ENCODE data around the gene UBN2.
"Not testable (repeated sequence)": the region's sequence is repeated elsewhere in the genome, so short reads cannot be mapped to it uniquely, and the experiment has no call there.

Gene UBN2

DNA sequence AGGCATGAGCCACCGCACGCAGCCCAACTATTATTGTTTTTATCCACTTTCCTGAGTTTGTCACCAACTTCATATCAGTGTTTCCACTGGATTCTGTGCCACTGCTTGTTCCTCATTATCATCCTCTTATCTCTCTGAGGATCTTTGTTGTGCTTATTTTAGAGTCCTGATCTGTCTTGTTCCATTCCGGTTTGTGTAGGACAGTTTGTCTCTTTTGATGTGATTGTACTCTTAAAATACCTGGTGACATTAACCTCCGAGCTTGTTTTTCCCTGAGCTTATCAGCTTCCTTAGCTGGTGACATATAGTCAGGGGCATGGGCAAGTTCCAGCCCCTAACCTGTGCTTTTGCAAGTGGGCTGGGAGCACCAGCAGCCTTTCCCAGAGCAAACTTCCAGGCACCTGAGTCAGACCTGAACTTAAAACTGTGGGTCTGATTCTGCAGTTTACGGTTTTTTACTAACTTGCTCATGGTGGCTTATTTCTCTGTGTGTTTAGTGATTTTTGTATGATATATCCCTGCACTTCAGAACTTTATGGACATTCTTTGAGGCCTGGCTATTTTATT is 87.0 kb downstream of the UBN2 start:
- no peak overlapping the region for H3K4me3 ChIP-seq (ENCODE audit: low read length)
- TF ChIP-seq ZNF274 (IDR thresholded peaks at IDR 0.05; ENCODE audit: low read depth, low read length) = no peak

DNA sequence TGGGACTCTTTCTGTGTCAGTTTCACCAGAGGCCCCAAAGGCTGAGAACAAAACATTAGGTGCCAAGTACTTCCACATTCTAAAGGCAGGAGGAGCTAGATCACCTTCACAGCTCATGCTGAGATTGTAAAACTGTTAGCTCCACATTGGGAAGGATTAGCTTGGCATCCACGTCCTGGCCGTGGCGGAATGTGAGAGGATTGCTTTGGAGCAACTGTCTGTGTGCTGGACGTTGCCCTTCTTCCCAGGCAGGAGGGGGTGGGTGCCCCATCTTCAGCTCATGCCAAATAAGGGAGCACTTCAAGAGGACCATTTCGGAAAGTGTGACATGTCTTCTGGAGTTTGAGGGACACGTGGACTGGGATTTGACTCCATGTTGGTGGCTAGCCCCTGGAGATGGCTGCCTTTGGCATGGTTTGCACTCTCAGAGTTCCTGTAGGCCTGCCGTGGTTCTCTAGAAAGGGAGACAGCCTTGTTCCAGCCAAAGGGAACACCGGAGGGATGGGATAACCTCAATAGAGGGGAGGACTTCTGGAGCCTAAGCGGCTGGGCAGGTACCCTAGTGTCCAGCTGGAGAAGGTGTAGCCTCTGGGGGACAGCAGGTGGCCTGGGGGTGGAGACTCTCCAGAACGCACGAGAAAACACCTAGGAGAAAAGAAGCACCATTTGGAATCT is 90.2 kb downstream of the UBN2 start:
- no peak overlapping the region for H3K4me3 ChIP-seq (ENCODE audit: low read length)
- TF ChIP-seq ZNF274 (IDR thresholded peaks at IDR 0.05; ENCODE audit: low read depth, low read length) = no peak

DNA sequence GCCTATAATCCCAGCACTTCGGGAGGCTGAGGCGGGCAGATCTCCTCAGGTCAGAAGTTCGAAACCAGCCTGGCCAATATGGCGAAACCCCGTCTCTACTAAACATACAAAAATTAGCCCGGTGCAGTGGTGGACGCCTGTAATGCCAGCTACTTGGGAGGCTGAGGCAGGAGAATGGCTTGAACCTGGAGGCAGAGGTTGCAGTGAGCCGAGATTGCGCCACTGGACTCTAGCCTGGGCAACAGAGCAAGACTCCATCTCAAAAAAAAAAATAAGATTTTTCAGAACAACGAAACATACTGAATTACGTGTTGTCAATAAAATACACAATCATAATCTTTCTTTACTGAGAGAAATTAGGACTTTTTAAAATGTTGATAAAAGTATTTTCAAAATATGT is 93.7 kb downstream of the UBN2 start:
- H3K4me3 ChIP-seq (ENCODE audit: low read length) = not testable (repeated sequence)

DNA sequence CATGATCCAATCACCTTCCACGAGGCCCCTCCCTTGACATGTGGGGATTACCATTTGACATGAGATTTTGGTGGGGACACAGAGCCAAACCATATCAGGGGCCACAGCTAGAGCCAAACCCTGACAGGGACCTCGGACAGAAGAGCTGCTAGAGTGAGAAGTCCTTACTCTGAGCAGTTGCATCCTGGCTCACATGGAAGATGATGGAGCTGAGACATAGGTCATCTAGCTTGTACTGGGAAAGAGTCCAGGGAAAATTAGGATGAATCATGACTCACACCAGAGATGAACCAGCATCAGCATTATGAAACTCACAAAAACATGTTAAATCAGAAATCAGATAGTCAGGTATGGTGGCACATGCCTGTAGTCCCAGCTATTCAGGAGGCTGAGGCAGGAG is 97.3 kb downstream of the UBN2 start:
- H3K4me3 ChIP-seq (ENCODE audit: low read length) = no peak overlapping the region
- TF ChIP-seq ZNF274 (IDR thresholded peaks at IDR 0.05; ENCODE audit: low read depth, low read length) = no peak

- H3K4me3 ChIP-seq (ENCODE audit: low read length) = no peak overlapping the region
- TF ChIP-seq ZNF274 (IDR thresholded peaks at IDR 0.05; ENCODE audit: low read depth, low read length) = no peak
Observed at GRCh38 chr7:139329119-139329518, 98.1 kb downstream of the UBN2 start.

DNA sequence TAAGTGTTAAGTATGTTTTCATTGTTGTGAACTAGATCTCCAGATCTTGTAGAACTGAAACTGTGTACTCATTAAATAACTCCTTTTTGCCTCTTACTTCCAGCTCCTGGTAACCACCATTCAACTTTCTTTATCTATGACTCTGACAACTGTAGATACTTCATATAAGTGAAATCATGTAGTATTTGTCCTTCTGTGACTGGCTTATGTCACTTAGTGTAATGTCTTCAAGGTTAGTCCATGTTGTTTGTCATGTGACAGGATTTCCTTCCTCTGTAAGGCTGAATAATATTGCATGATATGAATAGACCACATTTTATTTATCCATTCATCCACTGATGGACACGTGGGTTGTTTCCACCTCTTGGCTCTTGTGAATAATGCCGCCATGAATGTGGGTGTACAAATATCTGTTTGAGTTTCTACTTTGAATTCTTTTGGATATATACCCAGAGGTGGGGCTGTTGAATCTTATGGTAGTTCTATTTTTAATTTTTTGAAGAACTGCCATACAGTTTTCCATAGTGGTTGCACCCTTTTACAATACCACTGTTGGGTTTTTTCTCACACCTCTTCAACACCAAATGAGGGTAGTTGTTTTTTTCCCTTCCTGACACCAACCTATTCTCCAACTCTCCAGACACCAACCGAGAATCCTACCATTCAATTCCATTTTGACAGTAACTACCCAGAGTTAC is 99.4 kb downstream of the UBN2 start:
- no peak for TF ChIP-seq ZNF274 (IDR thresholded peaks at IDR 0.05; ENCODE audit: low read depth, low read length)
- H3K4me3 ChIP-seq (ENCODE audit: low read length) = no peak overlapping the region

GRCh38 chr7:139332697-139333359 is 101.8 kb downstream of the UBN2 start:
- H3K4me3 ChIP-seq (ENCODE audit: low read length) = no peak overlapping the region
- no peak for TF ChIP-seq ZNF274 (IDR thresholded peaks at IDR 0.05; ENCODE audit: low read depth, low read length)

DNA sequence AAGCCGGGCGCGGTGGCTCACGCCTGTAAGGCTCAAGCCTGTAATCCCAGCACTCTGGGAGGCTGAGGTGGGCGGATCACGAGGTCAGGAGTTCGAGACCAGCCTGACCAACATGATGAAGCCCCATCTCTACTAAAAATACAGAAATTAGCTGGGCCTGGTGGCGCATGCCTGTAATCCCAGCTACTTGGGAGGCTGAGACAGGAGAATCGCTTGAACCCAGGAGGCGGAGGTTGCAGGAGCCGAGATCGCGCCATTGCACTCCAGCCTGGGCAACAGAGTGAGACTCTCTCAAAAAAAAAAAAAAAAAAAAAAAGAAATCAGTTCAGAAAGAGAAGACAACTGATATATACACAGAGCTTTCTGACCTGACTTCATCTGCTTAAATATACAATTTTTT is 102.4 kb downstream of the UBN2 start:
- H3K4me3 ChIP-seq (ENCODE audit: low read length) = not testable (repeated sequence)

DNA sequence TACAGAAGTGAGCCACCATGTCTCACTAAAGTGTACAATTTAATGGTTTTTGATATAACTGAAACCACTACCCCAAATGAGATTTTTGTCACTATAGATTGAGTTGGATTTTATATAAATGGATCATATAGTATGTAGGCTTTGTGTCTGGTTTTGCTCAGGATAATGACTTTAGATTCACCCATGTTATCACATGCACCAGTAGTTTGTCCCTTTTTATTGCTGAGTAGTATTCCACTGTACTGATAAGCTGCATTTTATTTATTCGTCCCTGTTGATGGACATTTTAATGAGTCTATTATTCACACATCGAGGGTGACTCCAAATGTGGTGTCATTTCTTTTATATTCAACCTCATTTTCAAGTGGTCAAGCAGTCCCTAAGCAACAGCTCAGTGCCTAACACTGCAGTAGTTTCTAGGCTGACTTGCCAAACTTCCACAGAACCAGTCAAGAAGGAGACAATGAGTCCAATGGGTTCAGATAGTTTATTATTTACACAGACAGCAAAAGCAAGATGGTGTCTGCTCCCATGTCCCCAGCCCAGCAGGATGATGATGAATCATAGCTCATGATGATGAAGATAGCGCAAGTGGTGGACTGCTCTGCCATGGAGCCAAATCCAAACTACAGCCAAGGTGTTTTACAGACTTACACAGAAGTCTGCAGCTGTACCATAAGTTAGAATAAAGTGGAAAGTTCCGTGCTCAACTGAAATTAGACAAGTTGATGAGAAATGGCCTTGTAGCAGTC is 103.5 kb downstream of the UBN2 start:
- no peak overlapping the region for H3K4me3 ChIP-seq (ENCODE audit: low read length)
- no peak for TF ChIP-seq ZNF274 (IDR thresholded peaks at IDR 0.05; ENCODE audit: low read depth, low read length)

DNA sequence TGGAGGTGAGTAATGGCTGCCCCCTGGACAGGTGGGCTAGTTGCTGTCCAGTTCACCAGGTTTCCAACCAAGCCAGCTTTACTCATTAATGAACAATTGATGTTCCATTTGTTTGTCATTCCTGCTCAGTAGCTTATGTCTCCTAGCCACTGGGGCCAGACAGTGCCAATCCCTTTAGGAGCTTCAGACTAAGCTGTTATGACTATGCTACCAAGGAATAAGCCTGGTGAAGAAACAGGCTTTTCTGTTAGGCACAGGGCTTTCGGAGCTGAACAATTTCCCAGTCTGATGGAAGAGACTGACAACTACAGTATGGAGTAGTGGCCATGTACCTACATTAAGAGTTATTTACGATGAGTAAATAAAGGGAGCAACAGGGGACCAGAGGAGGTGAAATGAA is 108.0 kb downstream of the UBN2 start:
- no peak overlapping the region for H3K4me3 ChIP-seq (ENCODE audit: low read length)
- TF ChIP-seq ZNF274 (IDR thresholded peaks at IDR 0.05; ENCODE audit: low read depth, low read length) = no peak

GRCh38 chr7:139339698-139340036 is 108.6 kb downstream of the UBN2 start:
- peak overlapping the region; percentile 60; the same call in 1 of the 2 replicates for H3K4me3 ChIP-seq (ENCODE audit: low read length)
- TF ChIP-seq ZNF274 (IDR thresholded peaks at IDR 0.05; ENCODE audit: low read depth, low read length) = no peak

- TF ChIP-seq ZNF274 (IDR thresholded peaks at IDR 0.05; ENCODE audit: low read depth, low read length) = no peak
Observed at GRCh38 chr7:139340037-139340807, 109.2 kb downstream of the UBN2 start.

GRCh38 chr7:139340808-139341057 is 109.7 kb downstream of the UBN2 start:
- TF ChIP-seq ZNF274 (IDR thresholded peaks at IDR 0.05; ENCODE audit: low read depth, low read length) = no peak
- peak overlapping the region; percentile 85 for H3K4me3 ChIP-seq (ENCODE audit: low read length)

More at GRCh38 chr7:139340037-139340807, 109.2 kb downstream of the UBN2 start:
- H3K4me3 ChIP-seq (ENCODE audit: low read length) = peak overlapping the region; percentile 85

All from GM08714 (cell line).